ACC112 (cell line): ENCODE results near the gene CWC27.
A peak's percentile ranks its signal among the peaks of the same experiment; 100 is the strongest.

Source experiments
- H2AFZ ChIP-seq: fragments of 200-600 bp; sonication (generic); one replicate; pipeline ENCODE4 v1.6.0; 2017; ENCODE audit warnings: antibody characterized with exemption, low read length; ENCODE audit not compliant: unreplicated experiment
- H3K27ac ChIP-seq: fragments of 200-600 bp; sonication (generic); 2 replicates; pipeline ENCODE4 v1.5.1; 2014; ENCODE audit warnings: low read depth, mild to moderate bottlenecking, antibody characterized with exemption, low read length, moderate library complexity
- H3K27me3 ChIP-seq: fragments of 200-600 bp; sonication (generic); 2 replicates; pipeline ENCODE4 v1.6.1; 2014; ENCODE audit warnings: mild to moderate bottlenecking, antibody characterized with exemption, low read length, moderate library complexity, mixed read lengths; ENCODE audit not compliant: insufficient read depth
- H3K36me3 ChIP-seq: fragments of 200-600 bp; sonication (generic); 2 replicates; pipeline ENCODE4 v1.6.1; 2016; ENCODE audit warnings: mild to moderate bottlenecking, antibody characterized with exemption, low read length, moderate library complexity, mixed read lengths; ENCODE audit not compliant: insufficient read depth
- H3K4me1 ChIP-seq: fragments of 200-600 bp; sonication (generic); one replicate; pipeline ENCODE4 v1.6.1; 2016; ENCODE audit warnings: low read length, mixed read lengths; ENCODE audit not compliant: insufficient read depth, unreplicated experiment, control insufficient read depth
- H3K4me3 ChIP-seq: fragments of 200-600 bp; sonication (generic); 2 replicates; pipeline ENCODE4 v1.5.1; 2014; ENCODE audit warnings: mild to moderate bottlenecking, low read depth, low read length
- H3K79me2 ChIP-seq: fragments of 200-600 bp; sonication (generic); one replicate; pipeline ENCODE4 v1.6.0; 2016; ENCODE audit warnings: low read length; ENCODE audit not compliant: control insufficient read depth, unreplicated experiment, insufficient read depth

CWC27 gene, protein sequence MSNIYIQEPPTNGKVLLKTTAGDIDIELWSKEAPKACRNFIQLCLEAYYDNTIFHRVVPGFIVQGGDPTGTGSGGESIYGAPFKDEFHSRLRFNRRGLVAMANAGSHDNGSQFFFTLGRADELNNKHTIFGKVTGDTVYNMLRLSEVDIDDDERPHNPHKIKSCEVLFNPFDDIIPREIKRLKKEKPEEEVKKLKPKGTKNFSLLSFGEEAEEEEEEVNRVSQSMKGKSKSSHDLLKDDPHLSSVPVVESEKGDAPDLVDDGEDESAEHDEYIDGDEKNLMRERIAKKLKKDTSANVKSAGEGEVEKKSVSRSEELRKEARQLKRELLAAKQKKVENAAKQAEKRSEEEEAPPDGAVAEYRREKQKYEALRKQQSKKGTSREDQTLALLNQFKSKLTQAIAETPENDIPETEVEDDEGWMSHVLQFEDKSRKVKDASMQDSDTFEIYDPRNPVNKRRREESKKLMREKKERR

GRCh38 chr5:64768358-64769312 lies at the start of gene CWC27, which contains the start of gene SREK1IP1:
Gene CWC27, plus strand, starts transcription at chr5:64768930. Its CDS starts 217 bp downstream, at chr5:64769147.
Gene SREK1IP1, minus strand, starts transcription at chr5:64768691. Its CDS starts 174 bp downstream, at chr5:64768517.
- Histone ChIP-seq H3K27me3 (no peaks in the 10 kb centered on the region), H3K4me1 (peaks cover 34% of the 10 kb centered on the region), H3K79me2 (peaks cover 74% of the 10 kb centered on the region), H3K27ac (peak within 1 kb of the TSS; percentile 81), H3K4me3 (peak within 1 kb of the TSS; percentile 90), H2AFZ (peak within 1 kb of the TSS; percentile 89), H3K36me3 (peaks cover 23% of the 10 kb centered on the region; the same call in 1 of the 2 replicates)

DNA sequence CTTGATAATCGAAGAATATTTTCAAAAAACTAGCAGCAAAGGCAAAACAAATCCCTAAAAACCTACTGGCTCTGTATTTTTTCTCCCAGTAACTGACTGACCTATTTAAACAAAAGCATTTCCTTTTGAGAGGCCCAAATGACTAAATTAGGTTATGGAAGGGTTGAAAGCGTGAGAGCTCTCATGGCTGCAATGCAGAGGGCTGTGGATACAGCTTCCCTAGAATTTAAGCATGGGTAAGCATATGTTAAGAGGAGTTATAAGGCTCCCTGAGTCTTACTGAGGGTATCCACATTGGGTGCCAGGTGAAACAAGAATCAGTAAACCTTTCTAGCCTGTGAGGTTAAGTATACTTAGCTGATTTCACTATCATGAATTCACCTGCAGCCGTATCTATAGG lies 46.1 kb upstream of the CWC27 start:
- Histone ChIP-seq H3K27me3 (no peaks in the 10 kb centered on the region), H3K4me1 (no peaks in the 10 kb centered on the region), H3K27ac (no peak overlapping the region), H3K4me3 (no peak overlapping the region), H2AFZ (no peak overlapping the region), H3K79me2 (no peaks in the 10 kb centered on the region), H3K36me3 (peaks cover 5% of the 10 kb centered on the region; the same call in 1 of the 2 replicates)

DNA sequence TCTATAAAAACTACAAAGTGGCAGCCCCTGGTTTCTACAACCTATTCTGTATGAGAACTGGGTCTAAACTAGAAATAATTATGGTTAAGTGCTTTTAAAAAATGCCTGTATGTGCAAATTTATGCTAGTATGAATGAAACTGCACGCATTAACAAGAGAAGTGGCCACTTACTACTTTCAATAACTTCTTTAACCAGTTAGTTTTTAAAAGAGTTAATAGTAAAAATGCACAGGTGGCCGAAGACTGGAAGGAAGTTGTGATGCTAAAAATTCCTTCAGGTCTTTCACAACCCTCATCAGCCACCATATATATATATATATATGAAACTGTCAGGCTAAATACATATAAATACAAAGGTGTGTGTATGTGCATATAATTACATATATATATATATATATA lies 41.6 kb upstream of the CWC27 start:
- Histone ChIP-seq H3K27me3 (no peaks in the 10 kb centered on the region), H3K36me3 (peaks cover 4% of the 10 kb centered on the region), H3K27ac (no peak overlapping the region), H3K4me1 (no peaks in the 10 kb centered on the region), H3K4me3 (no peak overlapping the region), H3K79me2 (peaks cover 6% of the 10 kb centered on the region), H2AFZ (no peak overlapping the region)

DNA sequence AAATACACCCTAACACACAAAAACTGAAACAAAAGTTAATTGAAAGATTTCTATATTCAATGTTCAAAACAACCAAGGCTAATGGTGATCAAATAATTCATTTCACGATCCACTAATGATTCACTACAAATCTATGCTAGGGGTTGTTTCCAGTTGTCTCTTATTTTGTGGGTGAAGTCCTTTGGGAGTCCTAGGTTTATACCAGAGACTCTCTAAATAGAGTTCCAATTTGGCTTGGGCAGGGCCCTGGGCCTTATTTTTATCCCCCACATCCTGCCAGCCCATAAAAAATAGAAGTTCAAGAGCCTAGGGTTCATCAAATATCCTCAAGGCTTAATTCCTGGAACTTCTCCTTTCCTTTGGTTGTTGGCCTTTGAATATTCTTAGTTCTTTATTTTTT lies 26.3 kb upstream of the CWC27 start:
- peaks cover 18% of the 10 kb centered on the region for H3K79me2 ChIP-seq
- no peak overlapping the region for H3K4me3 ChIP-seq
- H3K27ac ChIP-seq: no peak overlapping the region
- H3K36me3 ChIP-seq: peaks cover 15% of the 10 kb centered on the region; the same call in 1 of the 2 replicates
- no peaks in the 10 kb centered on the region for H3K27me3 ChIP-seq
- H2AFZ ChIP-seq: no peak overlapping the region
- no peaks in the 10 kb centered on the region for H3K4me1 ChIP-seq

DNA sequence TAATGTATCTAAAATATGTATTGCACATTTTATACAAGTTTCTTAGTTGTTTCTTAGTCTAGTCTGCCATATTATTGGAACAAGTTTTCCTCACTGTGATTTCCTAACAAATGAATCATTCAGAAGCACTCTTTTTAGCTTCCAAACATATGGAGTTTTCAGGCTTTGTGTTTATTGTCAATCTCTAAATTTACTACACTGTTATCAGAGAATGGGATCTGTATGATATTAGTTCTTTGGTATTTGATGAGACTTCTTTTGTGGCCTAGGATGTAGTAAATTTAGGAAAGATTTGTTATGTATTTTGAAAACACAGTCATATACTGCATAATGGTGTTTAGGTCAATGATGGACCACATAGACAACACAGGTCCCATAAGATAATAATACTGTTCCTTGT lies 25.9 kb upstream of the CWC27 start:
- Histone ChIP-seq H3K4me3 (no peak overlapping the region), H3K27me3 (no peaks in the 10 kb centered on the region), H2AFZ (no peak overlapping the region), H3K27ac (no peak overlapping the region), H3K4me1 (no peaks in the 10 kb centered on the region), H3K36me3 (peaks cover 14% of the 10 kb centered on the region; the same call in 1 of the 2 replicates), H3K79me2 (peaks cover 18% of the 10 kb centered on the region)

DNA sequence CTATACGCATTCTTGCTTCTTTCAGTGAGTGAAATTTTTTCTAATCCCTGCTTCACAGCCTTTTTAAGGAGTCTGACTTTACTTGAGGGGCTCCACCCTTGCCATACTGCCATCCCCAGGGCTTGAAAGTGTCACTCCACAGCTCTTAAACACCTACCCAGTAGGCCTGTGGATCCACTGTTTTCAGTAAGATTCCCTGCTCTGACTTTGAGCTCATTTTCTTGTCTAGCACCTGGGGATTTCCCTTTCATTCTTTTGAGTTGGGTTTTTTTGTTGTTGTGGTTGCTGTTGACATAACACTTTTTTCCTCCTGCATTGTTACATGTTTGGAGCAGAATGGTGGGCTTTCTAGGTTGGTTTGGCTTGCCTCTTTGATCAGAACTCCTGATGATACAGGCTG lies 23.8 kb upstream of the CWC27 start:
- Histone ChIP-seq H3K4me3 (no peak overlapping the region), H2AFZ (no peak overlapping the region), H3K79me2 (peaks cover 5% of the 10 kb centered on the region), H3K4me1 (no peaks in the 10 kb centered on the region), H3K27me3 (no peaks in the 10 kb centered on the region), H3K36me3 (no peaks in the 10 kb centered on the region), H3K27ac (no peak overlapping the region)

- H3K4me3 ChIP-seq: no peak overlapping the region
- no peak overlapping the region for H3K27ac ChIP-seq
- no peaks in the 10 kb centered on the region for H3K4me1 ChIP-seq
- H2AFZ ChIP-seq: no peak overlapping the region
- no peaks in the 10 kb centered on the region for H3K27me3 ChIP-seq
- no peaks in the 10 kb centered on the region for H3K36me3 ChIP-seq
- peaks cover 5% of the 10 kb centered on the region for H3K79me2 ChIP-seq
Observed at GRCh38 chr5:64746446-64746845, 22.3 kb upstream of the CWC27 start.

DNA sequence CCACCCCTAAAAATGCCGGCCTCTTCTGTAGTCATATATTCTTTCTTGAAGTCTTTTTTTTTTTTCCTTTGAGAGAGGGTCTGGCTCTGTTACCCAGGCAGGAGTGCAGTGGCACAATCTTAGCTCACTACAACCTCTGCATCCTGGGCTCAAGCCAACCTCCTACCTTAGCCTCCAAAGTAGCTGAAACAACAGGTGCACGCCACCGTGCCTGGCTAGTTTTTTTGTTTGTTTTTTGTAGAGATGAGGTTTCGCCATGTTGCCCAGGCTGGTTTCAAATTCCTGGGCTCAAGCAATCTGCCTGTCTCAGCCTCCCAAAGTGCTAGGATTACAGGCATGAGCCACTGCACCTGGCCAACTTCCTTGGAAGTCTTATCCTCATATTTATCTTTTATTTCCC lies 19.3 kb upstream of the CWC27 start:
- H3K79me2 ChIP-seq: peaks cover 5% of the 10 kb centered on the region
- no peak overlapping the region for H3K4me3 ChIP-seq
- no peaks in the 10 kb centered on the region for H3K4me1 ChIP-seq
- H3K27me3 ChIP-seq: no peaks in the 10 kb centered on the region
- peaks cover 7% of the 10 kb centered on the region for H3K36me3 ChIP-seq
- H2AFZ ChIP-seq: no peak overlapping the region
- no peak overlapping the region for H3K27ac ChIP-seq

GRCh38 chr5:64754066-64754465 lies 14.7 kb upstream of the CWC27 start:
- no peak overlapping the region for H3K4me3 ChIP-seq
- H2AFZ ChIP-seq: no peak overlapping the region
- peaks cover 11% of the 10 kb centered on the region for H3K36me3 ChIP-seq
- H3K27me3 ChIP-seq: no peaks in the 10 kb centered on the region
- H3K27ac ChIP-seq: no peak overlapping the region
- no peaks in the 10 kb centered on the region for H3K4me1 ChIP-seq
- H3K79me2 ChIP-seq: peaks cover 29% of the 10 kb centered on the region

DNA sequence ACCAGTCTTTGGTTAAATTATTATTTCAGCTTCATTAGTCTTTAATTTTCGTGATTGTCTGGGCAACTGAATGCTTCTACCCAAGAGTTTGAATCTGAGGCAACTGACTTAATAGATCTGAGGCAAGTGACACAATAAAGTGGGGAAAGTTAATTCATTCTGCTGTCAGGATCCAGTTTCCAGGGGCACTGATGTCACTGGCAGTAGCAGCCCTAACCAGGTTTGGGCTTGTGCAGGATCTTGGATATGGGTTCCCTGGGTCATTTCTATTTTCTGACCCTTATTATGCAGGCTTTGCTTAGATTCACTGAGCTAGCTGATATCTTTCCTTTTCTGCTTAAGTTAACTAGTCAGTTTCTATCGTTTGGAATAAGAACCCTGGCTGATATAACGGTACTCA lies 9.8 kb upstream of the CWC27 start:
- Histone ChIP-seq H2AFZ (no peak overlapping the region), H3K36me3 (peaks cover 12% of the 10 kb centered on the region; the same call in 1 of the 2 replicates), H3K27ac (no peak overlapping the region), H3K4me1 (no peaks in the 10 kb centered on the region), H3K4me3 (no peak overlapping the region), H3K79me2 (peaks cover 73% of the 10 kb centered on the region), H3K27me3 (no peaks in the 10 kb centered on the region)
